CD14-positive monocyte (primary cell): ENCODE results near the gene LRBA. TPM values are rescaled to one million over a fixed set of nuclear protein-coding genes. Genes with fewer than 3 reads are reported as not detected.

Experiments used
- DNase-seq, 3 donors: peaks; one replicate each; pipeline ENCODE4 v3.0.0-alpha.2; 2011 to 2022
- H2AFZ ChIP-seq: 2 replicates; pipeline ENCODE4 v1.6.0; 2012; ENCODE audit warnings: mild to moderate bottlenecking, low read depth, low read length, inconsistent platforms; ENCODE audit not compliant: insufficient read depth, poor library complexity, severe bottlenecking
- H3K27ac ChIP-seq, 2 donors: 1 replicate in 1 of 2; 2 replicates in 1 of 2; pipeline ENCODE4 v1.5.1; 2012 to 2013; ENCODE audit warnings: low read length in 2 of 2, control low read depth in 1 of 2, inconsistent platforms in 1 of 2, low read depth in 1 of 2, mild to moderate bottlenecking in 1 of 2
- H3K27me3 ChIP-seq, 2 donors: one replicate each; pipeline versions ENCODE4 v1.6.0 to v1.6.1; 2011 to 2013; ENCODE audit warnings: low read length in 2 of 2; ENCODE audit not compliant: control insufficient read depth in 2 of 2, insufficient read depth in 2 of 2
- H3K36me3 ChIP-seq, 2 donors: replicated peaks in 1 of 2; 1 replicate in 1 of 2; 2 replicates in 1 of 2; pipeline versions ENCODE4 v1.5.1 to v1.6.1; 2012 to 2013; ENCODE audit warnings: low read length in 2 of 2, control low read depth in 1 of 2, inconsistent platforms in 1 of 2, mild to moderate bottlenecking in 1 of 2; ENCODE audit not compliant: insufficient read depth in 2 of 2, control insufficient read depth in 1 of 2
- H3K4me1 ChIP-seq, 2 donors: 1 replicate in 1 of 2; 2 replicates in 1 of 2; pipeline versions ENCODE4 v1.5.1 to v1.6.1; 2012 to 2013; ENCODE audit warnings: low read length in 2 of 2, control low read depth in 1 of 2, inconsistent platforms in 1 of 2, mild to moderate bottlenecking in 1 of 2, moderate library complexity in 1 of 2; ENCODE audit not compliant: insufficient read depth in 2 of 2, control insufficient read depth in 1 of 2
- H3K4me2 ChIP-seq: replicated peaks from 2 replicates; pipeline ENCODE3; 2012; ENCODE audit warnings: low read length, moderate library complexity, mild to moderate bottlenecking; ENCODE audit not compliant: poor library complexity, severe bottlenecking; ENCODE audit errors: extremely low read depth
- H3K4me3 ChIP-seq, 3 experiments: fragments of 200-600 bp in 1 of 3; sonication (generic) in 1 of 3; replicated peaks in 1 of 3; 1 replicate in 2 of 3; 2 replicates in 1 of 3; pipeline ENCODE4 v1.5.1; 2011 to 2013; ENCODE audit warnings: low read length in 3 of 3, mild to moderate bottlenecking in 3 of 3, control low read depth in 2 of 3, low read depth in 2 of 3, inconsistent platforms in 1 of 3, moderate library complexity in 1 of 3
- H3K79me2 ChIP-seq: 2 replicates; pipeline ENCODE4 v1.6.0; 2012; ENCODE audit warnings: mild to moderate bottlenecking, control low read depth, inconsistent platforms, low read length, moderate library complexity; ENCODE audit not compliant: insufficient read depth
- H3K9ac ChIP-seq: 2 replicates; pipeline ENCODE4 v1.6.0; 2017; ENCODE audit warnings: low read length, mild to moderate bottlenecking; ENCODE audit not compliant: insufficient read depth, poor library complexity, severe bottlenecking
- H3K9me3 ChIP-seq, 2 donors: replicated peaks in 1 of 2; 1 replicate in 1 of 2; 2 replicates in 1 of 2; pipeline versions ENCODE4 v1.5.1 to v1.6.1; 2012 to 2013; ENCODE audit warnings: low read length in 2 of 2, control low read depth in 1 of 2; ENCODE audit not compliant: control insufficient read depth in 1 of 2, insufficient read depth in 1 of 2
- H4K20me1 ChIP-seq: 2 replicates; pipeline ENCODE4 v1.6.0; 2012; ENCODE audit warnings: mild to moderate bottlenecking, low read length, control low read depth, moderate library complexity; ENCODE audit not compliant: insufficient read depth
- H3K27ac Mint-ChIP-seq, 7 donors: one replicate each; pipeline ENCODE4 v1.8.0; 2020; ENCODE audit warnings: mild to moderate bottlenecking in 7 of 7, mixed read lengths in 7 of 7, moderate library complexity in 6 of 7, inconsistent platforms in 2 of 7
- H3K27me3 Mint-ChIP-seq, 3 donors: one replicate each; pipeline ENCODE4 v1.8.0; 2021 to 2022; ENCODE audit warnings: low read depth in 3 of 3, mild to moderate bottlenecking in 3 of 3, mixed read lengths in 3 of 3, moderate library complexity in 3 of 3, inconsistent platforms in 1 of 3
- H3K36me3 Mint-ChIP-seq, 2 donors: one replicate each; pipeline ENCODE4 v1.8.0; 2020; ENCODE audit warnings: mixed read lengths in 2 of 2, inconsistent platforms in 1 of 2, mild to moderate bottlenecking in 1 of 2
- H3K4me1 Mint-ChIP-seq: one replicate; pipeline ENCODE4 v1.8.0; 2020; ENCODE audit warnings: mild to moderate bottlenecking, mixed read lengths
- H3K4me3 Mint-ChIP-seq, 2 donors: one replicate each; pipeline ENCODE4 v1.8.0; 2020; ENCODE audit warnings: mild to moderate bottlenecking in 2 of 2, mixed read lengths in 2 of 2, moderate library complexity in 1 of 2
- H3K9me3 Mint-ChIP-seq, 7 donors: one replicate each; pipeline ENCODE4 v1.8.0; 2020 to 2022; ENCODE audit warnings: mixed read lengths in 7 of 7, mild to moderate bottlenecking in 6 of 7, moderate library complexity in 6 of 7, inconsistent platforms in 2 of 7
- CTCF ChIP-seq: fragments of 200-600 bp; IDR thresholded peaks from one replicate; pipeline ENCODE4 v1.8.0; 2022; ENCODE audit warnings: antibody characterized with exemption, mild to moderate bottlenecking
- WGBS: methylation state at CpG from one replicate; pipeline ENCODE4 v1.1.5; 2013; ENCODE audit warnings: missing lambda C conversion rate; ENCODE audit not compliant: insufficient coverage; 5-methylcytosine and 5-hydroxymethylcytosine counted together
- intact Hi-C, 2 donors: fragments of 100-400 bp; cut with micrococcal nuclease; formaldehyde crosslinking; loops; one replicate each; pipeline versions ENCODE4 v1.15.0 to v1.15.1; 2023
- polyA plus RNA-seq, 3 donors: library from polyadenylated mRNA; depleted of rRNA in 1 of 3; unstranded in 2 of 3; stranded (reverse) in 1 of 3; fragments of 300-500 nt in 2 of 3; fragments of >200 nt in 1 of 3; fragmentation: Illumina TruSeq in 2 of 3; gene quantifications; 1 replicate in 2 of 3; 2 replicates in 1 of 3; pipeline ENCODE4 v1.2.3, GENCODE V29; 2012 to 2021

LRBA gene
- polyA plus RNA-seq, 3 donors: 1.5 to 5.5 (median 4.4) TPM

- no peaks in the 10 kb centered on the region for H3K36me3 ChIP-seq
- H3K9me3 ChIP-seq: no peaks in the 10 kb centered on the region
- H3K4me2 ChIP-seq: no peak overlapping the region
- H3K4me1 ChIP-seq: no peaks in the 10 kb centered on the region
- peaks cover 5 to 7% of the 10 kb centered on the region in 2 donors for H3K36me3 Mint-ChIP-seq
- no peak overlapping the region for H3K4me3 ChIP-seq
- peaks cover 0 to 2% (median 0%) of the 10 kb centered on the region in 3 donors for H3K27me3 Mint-ChIP-seq
- TF ChIP-seq CTCF: no peak
- H3K4me3 Mint-ChIP-seq: no peak overlapping the region
- no peaks in the 10 kb centered on the region for H3K9me3 Mint-ChIP-seq
- H2AFZ ChIP-seq: no peak overlapping the region
- H3K4me1 Mint-ChIP-seq: no peaks in the 10 kb centered on the region
- DNase-seq: no peak
- H4K20me1 ChIP-seq: no peaks in the 10 kb centered on the region
- H3K79me2 ChIP-seq: no peaks in the 10 kb centered on the region
- H3K27ac ChIP-seq: no peak overlapping the region
- intact Hi-C loops: no loop called here
- no peaks in the 10 kb centered on the region for H3K27me3 ChIP-seq
- no peak overlapping the region for H3K27ac Mint-ChIP-seq
- no peak overlapping the region for H3K9ac ChIP-seq
Observed at GRCh38 chr4:150888625-150889024, 126.5 kb downstream of the LRBA start.

- Histone ChIP-seq H3K4me3 (no peak overlapping the region), H3K79me2 (no peaks in the 10 kb centered on the region), H3K4me1 (no peaks in the 10 kb centered on the region), H3K36me3 (no peaks in the 10 kb centered on the region), H3K4me2 (no peak overlapping the region), H3K9ac (no peak overlapping the region), H2AFZ (no peak overlapping the region), H3K9me3 (no peaks in the 10 kb centered on the region), H3K27me3 (no peaks in the 10 kb centered on the region), H4K20me1 (no peaks in the 10 kb centered on the region), H3K27ac (no peak overlapping the region)
- no peak overlapping the region for H3K4me3 Mint-ChIP-seq
- no CpG with 5 or more reads among the region's 1 CpG for WGBS
- no peaks in the 10 kb centered on the region for H3K4me1 Mint-ChIP-seq
- H3K27me3 Mint-ChIP-seq: peaks cover 0 to 2% (median 0%) of the 10 kb centered on the region in 3 donors
- H3K36me3 Mint-ChIP-seq: peaks cover 3 to 7% of the 10 kb centered on the region in 2 donors
- H3K27ac Mint-ChIP-seq: no peak overlapping the region
- no peak for DNase-seq
- H3K9me3 Mint-ChIP-seq: no peaks in the 10 kb centered on the region
- no peak for TF ChIP-seq CTCF
- intact Hi-C loops: no loop called here
Observed at GRCh38 chr4:150888217-150888616, 126.9 kb downstream of the LRBA start.
